ENCODE results near the gene GALNS. TPM values are rescaled to one million over a fixed set of nuclear protein-coding genes. Genes with fewer than 3 reads are reported as not detected.

The GALNS gene
- total RNA-seq, 2 donors from 2014 or later = 8.8 to 48.8 TPM

DNA sequence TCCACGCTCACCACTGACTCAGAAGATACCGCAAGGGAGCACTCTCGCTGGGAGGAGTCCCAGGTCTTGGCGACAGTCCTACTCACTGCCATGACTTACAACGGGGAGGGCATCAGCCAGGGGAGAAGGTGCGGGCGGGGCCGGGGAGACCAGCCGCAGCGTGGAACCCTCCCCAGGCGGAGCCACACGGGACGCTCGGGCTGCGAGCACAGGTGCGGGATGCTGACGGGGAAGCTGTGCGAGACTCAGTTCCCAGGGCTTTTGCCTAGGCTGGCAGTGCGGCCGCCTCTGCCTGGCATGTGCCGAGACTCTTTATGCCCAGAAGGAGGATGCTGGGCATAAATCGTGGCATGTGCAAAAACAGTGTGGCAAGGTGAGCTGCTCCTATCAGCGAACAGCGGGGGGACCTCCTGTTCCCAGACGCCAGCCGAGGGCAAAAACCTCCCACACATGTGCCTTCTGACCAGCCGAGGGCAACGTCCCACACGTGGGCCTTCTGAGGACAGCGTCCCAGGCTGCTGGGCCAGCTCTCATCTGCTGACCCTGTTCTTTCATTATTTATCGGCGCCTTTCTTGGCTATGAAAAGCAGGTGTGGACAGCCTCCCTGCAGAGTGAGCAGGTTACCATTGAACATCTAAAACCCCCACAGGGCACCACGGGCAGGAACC lies 6.1 kb downstream of the GALNS start:
- no peak overlapping the region for H3K4me3 ChIP-seq
- intact Hi-C loops (cut with DNase I) = no loop called here
- H3K36me3 ChIP-seq (replicated peaks in 1 of 2; ENCODE audit: insufficient read depth in 1 of 2, low read depth in 2 of 2) = no peaks in the 10 kb centered on the region
- WGBS, 2 donors = 90 to 91% methylated on average over 25 to 33 of the region's 33 CpGs
- DNase-seq (no peak), ATAC-seq (no peak)
- no peaks in the 10 kb centered on the region for H3K9me3 ChIP-seq
- peaks cover 1% of the 10 kb centered on the region for H3K4me1 ChIP-seq
- H3K27me3 ChIP-seq = no peaks in the 10 kb centered on the region
- no peak overlapping the region for H3K27ac ChIP-seq
- no peak for TF ChIP-seq POLR2A (IDR thresholded peaks at IDR 0.05)
- TF ChIP-seq, protein P1, sequence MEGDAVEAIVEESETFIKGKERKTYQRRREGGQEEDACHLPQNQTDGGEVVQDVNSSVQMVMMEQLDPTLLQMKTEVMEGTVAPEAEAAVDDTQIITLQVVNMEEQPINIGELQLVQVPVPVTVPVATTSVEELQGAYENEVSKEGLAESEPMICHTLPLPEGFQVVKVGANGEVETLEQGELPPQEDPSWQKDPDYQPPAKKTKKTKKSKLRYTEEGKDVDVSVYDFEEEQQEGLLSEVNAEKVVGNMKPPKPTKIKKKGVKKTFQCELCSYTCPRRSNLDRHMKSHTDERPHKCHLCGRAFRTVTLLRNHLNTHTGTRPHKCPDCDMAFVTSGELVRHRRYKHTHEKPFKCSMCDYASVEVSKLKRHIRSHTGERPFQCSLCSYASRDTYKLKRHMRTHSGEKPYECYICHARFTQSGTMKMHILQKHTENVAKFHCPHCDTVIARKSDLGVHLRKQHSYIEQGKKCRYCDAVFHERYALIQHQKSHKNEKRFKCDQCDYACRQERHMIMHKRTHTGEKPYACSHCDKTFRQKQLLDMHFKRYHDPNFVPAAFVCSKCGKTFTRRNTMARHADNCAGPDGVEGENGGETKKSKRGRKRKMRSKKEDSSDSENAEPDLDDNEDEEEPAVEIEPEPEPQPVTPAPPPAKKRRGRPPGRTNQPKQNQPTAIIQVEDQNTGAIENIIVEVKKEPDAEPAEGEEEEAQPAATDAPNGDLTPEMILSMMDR (IDR thresholded peaks at IDR 0.05) = no peak

DNA sequence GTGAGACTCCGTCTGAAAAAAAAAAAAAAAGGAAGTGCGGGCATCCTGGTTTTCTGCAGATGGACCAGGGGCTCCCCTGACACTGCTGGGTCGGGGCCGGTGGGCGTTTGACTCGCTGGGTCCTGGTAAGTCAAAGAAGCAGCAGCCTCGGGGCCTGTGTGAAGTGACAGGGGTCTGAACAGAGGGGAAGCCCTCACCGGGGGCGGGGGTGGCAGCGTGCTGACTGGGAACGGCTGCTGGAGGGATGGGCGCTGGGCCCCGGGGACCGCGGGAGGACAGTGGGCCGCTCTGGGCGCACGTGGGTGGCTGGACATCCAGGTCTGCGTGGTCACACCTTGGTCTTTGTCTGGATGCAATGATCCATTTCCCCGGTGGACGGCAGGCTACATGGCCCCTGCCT lies 8.2 kb downstream of the GALNS start:
- Histone ChIP-seq H3K4me3 (no peak overlapping the region), H3K4me1 (no peaks in the 10 kb centered on the region), H3K9me3 (no peaks in the 10 kb centered on the region), H3K36me3 (replicated peaks in 1 of 2; ENCODE audit: insufficient read depth in 1 of 2, low read depth in 2 of 2) (no peaks in the 10 kb centered on the region), H3K27me3 (no peaks in the 10 kb centered on the region), H3K27ac (no peak overlapping the region)
- intact Hi-C loops (cut with DNase I) = no loop called here
- no peak for ATAC-seq
- no peak for DNase-seq
- WGBS, 2 donors = 90% methylated on average over 16 to 21 of the region's 21 CpGs
- TF ChIP-seq, protein P1 (IDR thresholded peaks at IDR 0.05) = no peak
- TF ChIP-seq POLR2A (IDR thresholded peaks at IDR 0.05) = no peak

DNA sequence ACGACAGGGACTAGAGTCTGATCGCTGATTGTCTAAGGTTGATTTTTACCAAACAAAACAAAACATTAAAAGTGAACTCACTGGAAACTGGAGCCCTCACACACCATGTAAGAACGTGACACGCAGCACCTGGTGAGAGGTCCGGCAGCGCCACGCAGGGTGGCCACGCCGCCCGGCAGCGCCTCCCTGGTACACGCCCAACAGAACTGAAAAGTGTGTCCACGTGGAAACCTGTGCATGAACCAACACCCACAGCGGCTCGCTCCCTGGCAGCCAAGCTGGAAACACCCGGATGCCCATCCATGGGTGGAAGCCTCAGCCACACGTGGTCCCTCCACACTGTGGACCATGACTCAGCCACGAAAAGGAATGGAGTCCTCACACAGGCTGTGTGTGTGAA lies 9.1 kb downstream of the GALNS start:
- ATAC-seq = no peak
- WGBS, 2 donors = 90 to 92% methylated on average over 18 of the region's 18 CpGs

DNA sequence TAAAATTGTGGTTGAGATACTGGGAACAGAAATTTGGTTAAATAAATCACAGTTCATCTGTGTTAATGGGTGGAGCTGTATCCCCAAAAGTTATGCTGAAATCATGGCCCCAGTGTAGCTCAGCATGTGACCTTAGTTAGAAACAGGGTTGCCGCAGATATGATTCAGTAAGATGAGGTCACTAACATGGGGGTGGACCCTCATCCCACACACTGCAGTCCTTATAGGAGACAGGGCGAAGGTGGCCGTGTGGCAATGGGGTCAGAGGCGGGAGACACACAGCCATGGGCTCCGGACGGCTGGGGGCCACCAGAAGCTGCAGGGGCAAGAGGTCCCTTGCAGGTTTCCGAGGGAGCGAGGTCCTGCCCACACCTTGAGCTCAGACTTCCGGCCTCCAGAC lies 10.7 kb downstream of the GALNS start:
- Histone ChIP-seq H3K27ac (no peak overlapping the region), H3K4me1 (no peaks in the 10 kb centered on the region), H3K9me3 (no peaks in the 10 kb centered on the region), H3K36me3 (replicated peaks in 1 of 2; ENCODE audit: insufficient read depth in 1 of 2, low read depth in 2 of 2) (no peaks in the 10 kb centered on the region), H3K4me3 (no peak overlapping the region), H3K27me3 (no peaks in the 10 kb centered on the region)
- intact Hi-C loops (cut with DNase I) = no loop called here
- no peak for TF ChIP-seq POLR2A (IDR thresholded peaks at IDR 0.05)
- TF ChIP-seq, protein P1 (IDR thresholded peaks at IDR 0.05) = no peak
- no peak for ATAC-seq
- no peak for DNase-seq
- 91 to 96% methylated on average over 9 of the region's 9 CpGs for WGBS, 2 donors

More for the DNA sequence above, 9.1 kb downstream of the GALNS start:
- H3K4me3 ChIP-seq = no peak overlapping the region
- no peaks in the 10 kb centered on the region for H3K4me1 ChIP-seq
- H3K27me3 ChIP-seq = no peaks in the 10 kb centered on the region
- H3K36me3 ChIP-seq (replicated peaks in 1 of 2; ENCODE audit: insufficient read depth in 1 of 2, low read depth in 2 of 2) = no peaks in the 10 kb centered on the region
- no peak overlapping the region for H3K27ac ChIP-seq
- no peaks in the 10 kb centered on the region for H3K9me3 ChIP-seq
- no peak for TF ChIP-seq POLR2A (IDR thresholded peaks at IDR 0.05)
- TF ChIP-seq, protein P1 (IDR thresholded peaks at IDR 0.05) = no peak
- intact Hi-C loops (cut with DNase I) = no loop called here
- DNase-seq = no peak

DNA sequence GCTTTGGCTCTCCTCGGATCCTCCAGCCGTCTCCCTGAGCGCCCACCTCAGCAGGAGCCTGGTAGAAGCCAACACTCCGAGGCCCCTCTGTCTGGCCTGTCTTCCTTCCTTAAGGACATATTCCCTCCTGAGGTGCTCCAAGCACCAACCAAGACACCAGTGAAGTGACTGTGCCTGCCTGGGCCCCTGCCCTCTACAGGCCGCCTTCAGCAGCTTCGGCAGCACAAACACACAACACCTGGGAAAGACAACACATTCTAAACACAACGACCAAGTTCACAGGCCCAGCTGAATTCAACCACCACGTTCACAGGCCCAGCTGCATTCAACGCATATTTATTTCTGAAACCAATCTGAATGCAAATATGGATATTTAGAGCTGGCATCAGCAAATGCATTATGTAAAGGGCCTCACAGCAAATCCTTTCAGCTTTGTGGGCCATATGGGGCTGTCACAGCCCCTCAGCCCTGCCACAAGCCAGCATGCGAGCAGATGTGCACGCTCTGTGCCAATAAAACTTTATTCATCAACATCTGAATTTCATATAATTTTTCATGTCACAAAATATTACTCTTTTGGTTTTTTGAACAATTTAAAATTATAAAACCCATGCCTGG lies 12.2 kb downstream of the GALNS start:
- no peak for DNase-seq
- Histone ChIP-seq H3K9me3 (no peaks in the 10 kb centered on the region), H3K4me3 (no peak overlapping the region), H3K36me3 (replicated peaks in 1 of 2; ENCODE audit: insufficient read depth in 1 of 2, low read depth in 2 of 2) (no peaks in the 10 kb centered on the region), H3K27me3 (no peaks in the 10 kb centered on the region), H3K27ac (no peak overlapping the region), H3K4me1 (no peaks in the 10 kb centered on the region)
- intact Hi-C loops (cut with DNase I) = no loop called here
- ATAC-seq = no peak
- WGBS, 2 donors = 81 to 85% methylated on average over 9 to 11 of the region's 11 CpGs
- TF ChIP-seq POLR2A (IDR thresholded peaks at IDR 0.05) = no peak
- TF ChIP-seq, protein P1 (IDR thresholded peaks at IDR 0.05) = no peak
